NOMO-1 treated with dmso at 0.1 percent for 144 hours (cell line): Measurements from ENCODE around the gene EMC7.
"Not testable (repeated sequence)": the region's sequence is repeated elsewhere in the genome, so short reads cannot be mapped to it uniquely, and the experiment has no call there.

Source experiments
- DNase-seq: peaks from one replicate; lab custom pipeline; 2025; ENCODE audit not compliant: unreplicated experiment; lab: John Stamatoyannopoulos, UW

EMC7 gene

DNA sequence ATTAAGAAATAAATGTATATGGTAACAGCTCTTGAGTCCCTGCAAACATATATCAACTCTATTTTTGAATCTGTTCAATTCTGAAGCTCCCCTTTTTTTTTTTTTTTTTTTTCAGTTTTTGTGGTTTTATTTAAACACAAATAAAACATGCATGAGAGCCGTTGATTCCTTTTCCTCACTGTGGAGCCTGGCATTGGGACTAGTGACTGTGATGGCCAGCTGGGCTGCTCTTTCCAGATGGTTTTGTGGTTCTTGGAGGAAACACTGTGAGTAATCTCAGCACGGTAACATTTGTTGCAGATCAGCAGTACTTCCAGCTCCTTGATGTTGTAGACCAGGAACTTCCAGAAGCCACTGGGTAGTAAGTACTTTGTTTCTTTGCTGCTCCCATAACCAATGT is 15.9 kb downstream of the EMC7 start:
- no peak for DNase-seq

- DNase-seq = no peak
These were observed 17.6 kb downstream of the EMC7 start for GRCh38 chr15:34084086-34084485.

GRCh38 chr15:34079904-34080303 is 21.8 kb downstream of the EMC7 start:
- no peak for DNase-seq

- DNase-seq = no peak
These were observed 22.8 kb downstream of the EMC7 start for GRCh38 chr15:34078900-34079299.

DNA sequence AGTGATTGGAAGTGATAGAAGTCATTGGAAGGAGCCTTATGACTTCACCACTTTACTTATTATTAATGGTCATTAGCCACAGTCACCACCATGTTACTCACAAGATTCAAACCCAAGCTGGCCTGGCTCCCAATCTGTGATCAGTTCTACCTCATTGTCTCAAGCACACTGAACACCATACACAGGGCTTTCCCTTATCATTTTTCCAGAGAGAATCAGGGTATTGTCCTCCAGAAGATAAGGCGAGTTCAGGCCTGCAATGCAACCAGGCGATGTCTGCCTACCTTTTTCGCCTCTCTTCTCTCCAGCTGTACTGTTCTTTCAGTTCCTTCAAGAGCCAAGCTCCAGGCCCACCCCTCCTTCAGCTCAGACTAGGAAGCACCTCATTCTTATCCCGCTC is 24.9 kb downstream of the EMC7 start:
- no peak for DNase-seq

DNA sequence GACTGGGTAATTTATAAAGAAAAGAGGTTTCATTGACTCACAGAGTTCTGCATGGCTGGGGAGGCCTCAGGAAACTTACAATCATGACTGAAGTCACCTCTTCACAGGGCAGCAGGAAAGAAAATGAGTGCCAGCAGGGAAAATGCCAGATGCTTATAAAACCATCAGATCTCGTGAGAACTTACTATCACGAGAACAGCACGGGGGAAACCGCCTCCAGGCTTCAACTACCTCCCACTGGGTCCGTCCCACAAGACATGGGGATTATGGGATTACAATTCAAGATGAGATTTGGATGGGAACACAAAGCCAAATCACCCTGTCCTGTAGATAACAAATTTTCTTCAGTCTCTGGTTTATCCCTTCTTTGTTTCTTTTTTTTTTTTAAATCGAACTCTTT is 31.7 kb downstream of the EMC7 start:
- no peak for DNase-seq

- no peak for DNase-seq
These were observed 35.7 kb downstream of the EMC7 start for GRCh38 chr15:34065941-34066340.

DNA sequence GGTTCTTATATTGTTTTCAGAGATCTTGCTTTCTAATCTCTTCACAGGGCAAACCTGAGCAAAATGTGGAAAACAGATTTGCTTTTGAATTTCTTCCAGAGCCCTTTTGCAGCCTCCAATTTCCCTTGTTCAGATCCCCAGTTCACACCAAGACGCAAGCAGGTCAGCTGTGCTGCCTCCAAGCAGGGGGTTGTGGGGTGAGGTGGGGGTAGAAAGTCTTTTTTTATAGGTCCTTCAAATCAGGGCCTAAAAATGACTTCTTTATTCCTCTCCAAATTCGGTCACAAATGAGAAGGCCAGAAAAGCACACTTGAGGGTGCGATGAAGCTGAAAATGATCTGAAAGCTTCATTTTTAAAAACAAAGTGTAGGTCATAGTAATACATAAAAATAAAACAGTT is 36.4 kb downstream of the EMC7 start:
- no peak for DNase-seq

DNA sequence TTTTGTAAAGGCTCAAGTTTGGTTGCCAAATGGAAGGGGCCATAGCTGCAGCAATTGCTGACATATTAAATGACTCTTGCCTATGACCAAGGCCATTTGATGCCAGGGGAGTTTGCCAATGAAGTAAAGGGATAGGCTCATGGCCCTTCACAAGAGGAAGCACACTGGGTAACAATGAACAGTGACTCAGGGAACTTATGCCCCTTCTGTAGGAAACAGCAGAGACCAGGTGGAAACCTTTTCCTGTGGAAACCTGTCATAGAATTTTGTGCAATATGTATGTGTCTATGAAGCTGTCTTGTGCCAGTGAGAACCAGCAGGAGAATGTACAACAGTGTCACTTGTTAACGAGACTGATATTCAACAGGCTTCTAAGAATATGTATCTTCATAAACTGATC is 37.2 kb downstream of the EMC7 start:
- DNase-seq = no peak

- no peak for DNase-seq
These were observed 41.7 kb downstream of the EMC7 start for GRCh38 chr15:34059946-34060345.

GRCh38 chr15:34059476-34059875 is 42.2 kb downstream of the EMC7 start:
- DNase-seq = no peak

DNA sequence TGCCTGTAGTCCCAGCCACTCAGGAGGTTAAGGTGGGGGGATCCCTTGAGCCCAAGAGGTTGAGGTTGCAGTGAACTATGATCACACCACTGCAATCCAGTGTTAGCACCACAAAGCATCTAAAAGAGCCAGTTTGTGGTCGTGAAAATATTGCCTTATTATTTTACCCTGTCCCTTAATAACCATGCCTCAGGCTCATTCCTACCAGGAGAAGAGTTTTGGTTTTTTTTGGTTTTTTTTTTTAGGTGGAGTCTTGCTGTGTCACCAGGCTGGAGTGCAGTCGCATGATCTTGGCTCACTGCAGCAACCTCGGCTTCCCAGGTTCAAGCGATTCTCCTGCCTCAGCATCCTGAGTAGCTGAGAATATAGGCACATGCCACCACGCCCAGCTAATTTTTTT is 44.8 kb downstream of the EMC7 start:
- DNase-seq = no peak

GRCh38 chr15:34055868-34056595 is 45.6 kb downstream of the EMC7 start:
- no peak for DNase-seq

- no peak for DNase-seq
These were observed 47.5 kb downstream of the EMC7 start for GRCh38 chr15:34054081-34054707.

- DNase-seq = not testable (repeated sequence)
These were observed 51.3 kb downstream of the EMC7 start for GRCh38 chr15:34050385-34050784.

DNA sequence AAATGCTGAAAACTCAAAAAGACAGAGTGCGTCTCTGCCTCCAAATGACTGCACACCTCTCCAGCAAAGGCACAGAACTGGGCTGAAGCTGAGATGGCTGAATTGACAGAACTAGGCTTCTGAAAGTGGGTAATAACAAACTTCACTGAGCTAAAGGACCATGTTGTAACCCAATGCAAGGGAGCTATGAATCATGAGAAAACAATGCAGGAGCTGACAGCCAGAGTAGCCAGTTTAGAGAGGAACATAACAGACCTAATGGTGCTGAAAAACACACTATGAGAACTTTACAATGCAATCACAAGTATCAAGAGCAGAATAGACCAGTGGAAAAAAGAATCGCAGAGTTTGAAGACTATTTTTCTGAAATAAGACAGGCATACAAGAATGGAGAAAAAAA is 52.5 kb downstream of the EMC7 start:
- DNase-seq = no peak

GRCh38 chr15:34047893-34048775 is 53.5 kb downstream of the EMC7 start:
- DNase-seq = no peak

- no peak for DNase-seq
These were observed 55.1 kb downstream of the EMC7 start for GRCh38 chr15:34046471-34047145.

GRCh38 chr15:34043813-34044212 is 57.8 kb downstream of the EMC7 start:
- no peak for DNase-seq

DNA sequence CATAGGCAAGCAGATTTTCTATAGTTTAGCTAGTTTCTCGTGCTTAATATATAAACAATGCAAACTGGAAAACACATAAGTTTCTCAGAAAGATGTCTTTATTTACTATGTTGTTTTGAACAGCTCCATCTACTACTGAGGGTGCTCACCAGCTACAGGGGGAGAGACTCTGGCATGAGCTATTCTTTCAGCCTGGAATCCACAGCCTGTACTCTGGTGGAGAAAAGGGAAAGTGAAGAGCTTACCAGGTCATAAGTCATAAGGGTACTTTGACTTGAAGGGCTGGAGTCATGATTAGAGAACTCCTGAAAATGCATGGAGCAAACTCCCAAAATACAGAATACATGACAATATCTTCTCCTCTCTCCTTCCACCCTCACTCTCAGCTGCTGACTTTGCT is 58.3 kb downstream of the EMC7 start:
- no peak for DNase-seq

DNA sequence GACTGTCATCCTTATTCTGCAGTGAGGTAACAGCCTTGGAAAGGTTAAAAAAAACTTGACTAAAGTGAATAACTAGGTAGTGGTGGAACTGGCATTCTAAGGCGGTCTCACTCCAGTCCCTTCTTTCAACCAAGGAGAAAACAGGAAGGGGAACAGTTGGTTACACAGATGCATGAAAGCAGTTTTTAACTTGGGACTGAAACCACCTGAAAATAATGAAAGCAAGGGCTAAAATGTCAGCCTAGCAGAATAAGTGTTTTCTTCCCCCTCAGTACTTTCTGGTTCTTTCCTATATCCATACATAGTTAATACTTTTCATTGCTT is 61.9 kb downstream of the EMC7 start:
- DNase-seq = peak; percentile 41
